ENCODE data around the gene PDSS2.

- TF ChIP-seq CTCF (IDR thresholded peaks at IDR 0.05; ENCODE audit: poor library complexity, severe bottlenecking) = no peak
- TF ChIP-seq, protein P1, sequence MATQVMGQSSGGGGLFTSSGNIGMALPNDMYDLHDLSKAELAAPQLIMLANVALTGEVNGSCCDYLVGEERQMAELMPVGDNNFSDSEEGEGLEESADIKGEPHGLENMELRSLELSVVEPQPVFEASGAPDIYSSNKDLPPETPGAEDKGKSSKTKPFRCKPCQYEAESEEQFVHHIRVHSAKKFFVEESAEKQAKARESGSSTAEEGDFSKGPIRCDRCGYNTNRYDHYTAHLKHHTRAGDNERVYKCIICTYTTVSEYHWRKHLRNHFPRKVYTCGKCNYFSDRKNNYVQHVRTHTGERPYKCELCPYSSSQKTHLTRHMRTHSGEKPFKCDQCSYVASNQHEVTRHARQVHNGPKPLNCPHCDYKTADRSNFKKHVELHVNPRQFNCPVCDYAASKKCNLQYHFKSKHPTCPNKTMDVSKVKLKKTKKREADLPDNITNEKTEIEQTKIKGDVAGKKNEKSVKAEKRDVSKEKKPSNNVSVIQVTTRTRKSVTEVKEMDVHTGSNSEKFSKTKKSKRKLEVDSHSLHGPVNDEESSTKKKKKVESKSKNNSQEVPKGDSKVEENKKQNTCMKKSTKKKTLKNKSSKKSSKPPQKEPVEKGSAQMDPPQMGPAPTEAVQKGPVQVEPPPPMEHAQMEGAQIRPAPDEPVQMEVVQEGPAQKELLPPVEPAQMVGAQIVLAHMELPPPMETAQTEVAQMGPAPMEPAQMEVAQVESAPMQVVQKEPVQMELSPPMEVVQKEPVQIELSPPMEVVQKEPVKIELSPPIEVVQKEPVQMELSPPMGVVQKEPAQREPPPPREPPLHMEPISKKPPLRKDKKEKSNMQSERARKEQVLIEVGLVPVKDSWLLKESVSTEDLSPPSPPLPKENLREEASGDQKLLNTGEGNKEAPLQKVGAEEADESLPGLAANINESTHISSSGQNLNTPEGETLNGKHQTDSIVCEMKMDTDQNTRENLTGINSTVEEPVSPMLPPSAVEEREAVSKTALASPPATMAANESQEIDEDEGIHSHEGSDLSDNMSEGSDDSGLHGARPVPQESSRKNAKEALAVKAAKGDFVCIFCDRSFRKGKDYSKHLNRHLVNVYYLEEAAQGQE (IDR thresholded peaks at IDR 0.05; ENCODE audit: borderline replicate concordance) = peak; percentile 44
- TF ChIP-seq EP300 (conservative IDR thresholded peaks at IDR 0.05; ENCODE audit: poor library complexity, severe bottlenecking) = peak; percentile 86
- no peak for TF ChIP-seq TAF1 (IDR thresholded peaks at IDR 0.05; ENCODE audit: low read depth)
- peak; percentile 73 for TF ChIP-seq POLR2AphosphoS5 (IDR thresholded peaks at IDR 0.05)
- no peak for TF ChIP-seq MXI1 (conservative IDR thresholded peaks at IDR 0.05; ENCODE audit: poor library complexity, severe bottlenecking)
- no peak for TF ChIP-seq EZH2 (IDR thresholded peaks at IDR 0.05; ENCODE audit: borderline replicate concordance, insufficient read depth, low read length, poor library complexity, severe bottlenecking)
- TF ChIP-seq SMC3 (conservative IDR thresholded peaks at IDR 0.05; ENCODE audit: poor library complexity) = peak; percentile 16
Observed at GRCh38 chr6:107205058-107205998, 254.0 kb downstream of the PDSS2 start.
